ENCODE results near the gene NDUFB2. TPM values are rescaled to one million over a fixed set of nuclear protein-coding genes. Genes with fewer than 3 reads are reported as not detected.

NDUFB2 gene
- total RNA-seq: 39.0 and 52.1 TPM in 2 replicates

GRCh38 chr7:140696680-140697446 lies at the start of gene NDUFB2:
Gene NDUFB2, plus strand, starts transcription at chr7:140696708. Its CDS starts 37 bp downstream, at chr7:140696745.

GRCh38 chr7:140672382-140673062 lies 24.0 kb upstream of the NDUFB2 start, which contains the start of gene ADCK2:
Gene ADCK2, plus strand, starts transcription at chr7:140672945. Its CDS starts 386 bp downstream, at chr7:140673331.

Other genes starting within 250 kb of the NDUFB2 start
- 89.5 and 124 TPM in 2 replicates for gene MKRN1, start 217.2 kb upstream of the NDUFB2 start, total RNA-seq
- not detected in 2 replicates for gene DENND2A, start 55.9 kb upstream of the NDUFB2 start, total RNA-seq
- gene ADCK2, start 23.8 kb upstream of the NDUFB2 start, total RNA-seq: 53.1 and 82.0 TPM in 2 replicates
- gene BRAF, start 228.2 kb downstream of the NDUFB2 start, total RNA-seq: 16.4 and 29.5 TPM in 2 replicates